Measurements from ENCODE around the gene B4GALNT3. TPM values are rescaled to one million over a fixed set of nuclear protein-coding genes. Genes with fewer than 3 reads are reported as not detected.

Gene B4GALNT3
- total and polyA plus RNA-seq, 10 of the 15 experiments (the other 5 are each of a cell fraction or from before 2014, with no cell fraction given): 0.05 to 4.2 (median 2.7) TPM; not detected in 1

GRCh38 chr12:546265-546919, 86.7 kb downstream of the B4GALNT3 start:
- Histone ChIP-seq H4K20me1 (ENCODE audit: control insufficient read depth, insufficient read depth) (no peaks in the 10 kb centered on the region), H3K9me3 (replicated peaks; ENCODE audit: control insufficient read depth, insufficient read depth, low read length) (no peaks in the 10 kb centered on the region), H2AFZ (ENCODE audit: control insufficient read depth, low read depth, low read length) (no peak overlapping the region), H3K4me2 (ENCODE audit: control insufficient read depth, insufficient read depth) (no peak overlapping the region), H3K4me1 (ENCODE audit: control insufficient read depth, insufficient read depth, low read length) (no peaks in the 10 kb centered on the region), H3K27me3 (replicated peaks in 1 of 2; ENCODE audit: control insufficient read depth in 2 of 2, insufficient read depth in 2 of 2, low read length in 1 of 2) (no peaks in the 10 kb centered on the region; a peak in 3 of 4 replicates), H3K4me3 (no peak overlapping the region), H3K79me2 (ENCODE audit: control insufficient read depth, insufficient read depth, low read length) (no peaks in the 10 kb centered on the region), H3K36me3 (ENCODE audit: control insufficient read depth in 2 of 2, insufficient read depth in 2 of 2, low read length in 1 of 2) (no peaks in the 10 kb centered on the region), H3K27ac (ENCODE audit: control insufficient read depth, insufficient read depth) (no peak overlapping the region), H3K9ac (ENCODE audit: control insufficient read depth, insufficient read depth, low read length) (no peak overlapping the region)
- in situ Hi-C loops (cut with MboI) (no loop called here), intact Hi-C loops (cut with micrococcal nuclease; ENCODE audit: unreplicated experiment) (loop anchor here (2.0 kb wide), 1 partner anchor 94 kb away; no protein-coding TSS in a partner anchor)
- CTCF ChIA-PET: interaction anchor here (0.5 to 3.0 kb wide), 10 partner anchors 8 to 572 kb away, joined by 3 to 45 read pairs (median 6); no protein-coding TSS in a partner anchor
- BruUV-seq (replicated peaks): no TSS peak
- RAD21 ChIA-PET (ENCODE audit: unreplicated experiment): interaction anchor here (1.5 kb wide), 1 partner anchor 93 kb away, joined by 3 read pairs; no protein-coding TSS in a partner anchor
- POLR2A ChIA-PET: no interaction called here
- FAIRE-seq (no peak), ATAC-seq (peak; percentile 41), DNase-seq (ENCODE audit: low read depth, low spot score) (no peak)
- 40% methylated on average over 37 of the region's 41 CpGs for WGBS (ENCODE audit: insufficient coverage, insufficient replicate concordance, low lambda C conversion rate, missing lambda C conversion rate)
- SMC1A ChIA-PET (ENCODE audit: uncharacterized antibody, unreplicated experiment): interaction anchor here (0.6 to 2.6 kb wide), 3 partner anchors 85 to 105 kb away, joined by 3 to 9 read pairs (median 6); no protein-coding TSS in a partner anchor
- no peak for TF ChIP-seq PAX5 (IDR thresholded peaks at IDR 0.05; ENCODE audit: borderline replicate concordance, low read depth, low read length)
- no peak for TF ChIP-seq MXI1 (IDR thresholded peaks at IDR 0.05; ENCODE audit: low read depth, low read length)
- TF ChIP-seq NFIC (IDR thresholded peaks at IDR 0.05; ENCODE audit: low read depth, low read length): no peak
- no peak for TF ChIP-seq DPF2 (IDR thresholded peaks at IDR 0.05)
- TF ChIP-seq ZSCAN29 (IDR thresholded peaks at IDR 0.05): no peak
- TF ChIP-seq IRF4 (IDR thresholded peaks at IDR 0.05; ENCODE audit: low read depth, low read length): no peak
- TF ChIP-seq LARP7 (IDR thresholded peaks at IDR 0.05): no peak
- TF ChIP-seq ATF2 (IDR thresholded peaks at IDR 0.05; ENCODE audit: low read length): no peak
- no peak for TF ChIP-seq ETV6 (conservative IDR thresholded peaks at IDR 0.05 in 1 of 2, IDR thresholded peaks at IDR 0.05 in 1 of 2; ENCODE audit: borderline replicate concordance in 1 of 2, low read depth in 1 of 2)
- no peak for TF ChIP-seq YY1 (IDR thresholded peaks at IDR 0.05; ENCODE audit: low read depth, low read length)

Measured in GM12878 (cell line).